Esophagus muscularis mucosa (tissue), 3 donors: ENCODE data around the gene ENOPH1.

Experiments used
- CTCF ChIP-seq, 3 experiments: fragments of 200-600 bp in 2 of 3; fragments of 450-650 bp in 1 of 3; sonication (generic) in 2 of 3; IDR thresholded peaks; one replicate each; pipeline ENCODE4 v1.5.1; 2017 to 2019; ENCODE audit warnings: antibody characterized with exemption in 3 of 3, mild to moderate bottlenecking in 2 of 3, moderate library complexity in 1 of 3
- POLR2A ChIP-seq: fragments of 450-650 bp; IDR thresholded peaks from one replicate; pipeline ENCODE4 v1.6.1; 2017; ENCODE audit warnings: antibody characterized with exemption, moderate library complexity, mild to moderate bottlenecking, low read depth
- POLR2AphosphoS5 ChIP-seq, 2 donors: sonication (generic); formaldehyde crosslinking; IDR thresholded peaks; one replicate each; pipeline ENCODE4 v1.6.1; 2017; ENCODE audit warnings: antibody characterized with exemption in 2 of 2

- TF ChIP-seq POLR2A (no peak), CTCF (IDR thresholded peaks at IDR 0.05) (no peak), POLR2AphosphoS5 (IDR thresholded peaks at IDR 0.05) (no peak)
These were observed 66.0 kb downstream of the ENOPH1 start for GRCh38 chr4:82496349-82496748.
